ENCODE results near the gene PPARD. TPM values are rescaled to one million over a fixed set of nuclear protein-coding genes. Genes with fewer than 3 reads are reported as not detected.

PPARD gene
- total and polyA plus RNA-seq, 2 of the 13 experiments (the other 11 are each of a cell fraction or from before 2014, with no cell fraction given), result 6.1 to 13.3 TPM

GRCh38 chr6:35402136-35402855, 59.9 kb downstream of the PPARD start (continued):
- no peak for TF ChIP-seq ZBTB43 (CRISPR knock-in tag; conservative IDR thresholded peaks at IDR 0.05)
- TF ChIP-seq ZNF264 (CRISPR knock-in tag; IDR thresholded peaks at IDR 0.05), result 0 out of 2 replicates have a peak, but pooled peaks have one; percentile 38
- no peak for TF ChIP-seq FOXO1 (CRISPR knock-in tag; IDR thresholded peaks at IDR 0.05)
- no peak for TF ChIP-seq MIXL1 (CRISPR knock-in tag; IDR thresholded peaks at IDR 0.05)
- peak; percentile 56; the same call in 1 of the 2 replicates for TF ChIP-seq PPARG (CRISPR knock-in tag; conservative IDR thresholded peaks at IDR 0.05)
- no peak for TF ChIP-seq ZNF407 (CRISPR knock-in tag; IDR thresholded peaks at IDR 0.05; ENCODE audit: not compliant biosample characterization)
- TF ChIP-seq THAP7 (CRISPR knock-in tag; IDR thresholded peaks at IDR 0.05), result no peak
- TF ChIP-seq ZNF749 (CRISPR knock-in tag; IDR thresholded peaks at IDR 0.05; ENCODE audit: borderline replicate concordance), result no peak
- TF ChIP-seq AFF4 (CRISPR knock-in tag; IDR thresholded peaks at IDR 0.05), result no peak
- TF ChIP-seq ZBTB3 (CRISPR knock-in tag; IDR thresholded peaks at IDR 0.05; ENCODE audit: borderline replicate concordance, low read depth), result no peak
- no peak for TF ChIP-seq ZNF136 (CRISPR knock-in tag; IDR thresholded peaks at IDR 0.05; ENCODE audit: low read depth)
- TF ChIP-seq GATA4 (IDR thresholded peaks at IDR 0.05; ENCODE audit: borderline replicate concordance, low read depth), result no peak
- 0 out of 2 replicates have a peak, but pooled peaks have one; percentile 27 for TF ChIP-seq DRAP1 (CRISPR knock-in tag; IDR thresholded peaks at IDR 0.05)
- no peak for TF ChIP-seq MED8 (CRISPR knock-in tag; IDR thresholded peaks at IDR 0.05; ENCODE audit: insufficient replicate concordance)

Data from HepG2 (cell line).